Trophoblast cell (in vitro differentiated cells and primary cell): ENCODE measurements around the gene SIGLEC12.

Experiments
- DNase-seq, 2 donors: peaks; one replicate each; pipeline ENCODE4 v3.0.0-alpha.2; 2016
- H2AFZ ChIP-seq: 2 replicates; pipeline ENCODE4 v1.6.1; 2013; ENCODE audit warnings: low read length, moderate library complexity, mild to moderate bottlenecking; ENCODE audit not compliant: insufficient read depth, poor library complexity
- H2AK5ac ChIP-seq: 2 replicates; pipeline ENCODE4 v1.6.1; 2013; ENCODE audit warnings: mild to moderate bottlenecking, low read length
- H2BK120ac ChIP-seq: 2 replicates; pipeline ENCODE4 v1.6.1; 2013; ENCODE audit warnings: low read length, mild to moderate bottlenecking, moderate library complexity; ENCODE audit not compliant: insufficient read depth, poor library complexity
- H2BK12ac ChIP-seq: 2 replicates; pipeline ENCODE4 v1.6.1; 2013; ENCODE audit warnings: mild to moderate bottlenecking, low read length, moderate library complexity
- H2BK5ac ChIP-seq: 2 replicates; pipeline ENCODE4 v1.6.1; 2013; ENCODE audit warnings: low read length, low read depth, moderate library complexity, mild to moderate bottlenecking; ENCODE audit not compliant: poor library complexity
- H3K14ac ChIP-seq: 2 replicates; pipeline ENCODE4 v1.6.1; 2013; ENCODE audit warnings: mild to moderate bottlenecking, low read length
- H3K18ac ChIP-seq: 2 replicates; pipeline ENCODE4 v1.6.1; 2013; ENCODE audit warnings: mild to moderate bottlenecking, low read length
- H3K23ac ChIP-seq: 2 replicates; pipeline ENCODE4 v1.6.1; 2013; ENCODE audit warnings: low read length
- H3K27ac ChIP-seq: 2 replicates; pipeline ENCODE4 v1.5.1; 2013; ENCODE audit warnings: low read depth, mild to moderate bottlenecking, inconsistent platforms, low read length, moderate library complexity
- H3K27me3 ChIP-seq: 2 replicates; pipeline ENCODE4 v1.6.1; 2013; ENCODE audit warnings: inconsistent platforms, mild to moderate bottlenecking, low read length, moderate library complexity; ENCODE audit not compliant: insufficient read depth
- H3K36me3 ChIP-seq, 2 experiments: 1 replicate in 1 of 2; 2 replicates in 1 of 2; pipeline ENCODE4 v1.6.1; 2013; ENCODE audit warnings: low read length in 2 of 2, mild to moderate bottlenecking in 2 of 2, moderate library complexity in 1 of 2; ENCODE audit not compliant: insufficient read depth in 2 of 2, control insufficient read depth in 1 of 2
- H3K4ac ChIP-seq: 2 replicates; pipeline ENCODE4 v1.6.1; 2013; ENCODE audit warnings: low read depth, mild to moderate bottlenecking, low read length, moderate library complexity
- H3K4me1 ChIP-seq, 2 experiments: 1 replicate in 1 of 2; 2 replicates in 1 of 2; pipeline ENCODE4 v1.6.1; 2013; ENCODE audit warnings: low read length in 2 of 2, mild to moderate bottlenecking in 2 of 2, moderate library complexity in 1 of 2; ENCODE audit not compliant: insufficient read depth in 2 of 2, control insufficient read depth in 1 of 2
- H3K4me2 ChIP-seq: 2 replicates; pipeline ENCODE4 v1.6.1; 2013; ENCODE audit warnings: inconsistent platforms, mild to moderate bottlenecking, low read length, moderate library complexity
- H3K4me3 ChIP-seq: 2 replicates; pipeline ENCODE4 v1.5.1; 2013; ENCODE audit warnings: mild to moderate bottlenecking, low read depth, low read length, inconsistent platforms
- H3K79me1 ChIP-seq: one replicate; pipeline ENCODE4 v1.6.1; 2013; ENCODE audit warnings: low read length
- H3K79me2 ChIP-seq: 2 replicates; pipeline ENCODE4 v1.6.1; 2013; ENCODE audit warnings: low read length, mild to moderate bottlenecking; ENCODE audit not compliant: control insufficient read depth, insufficient read depth, poor library complexity
- H3K9ac ChIP-seq: 2 replicates; pipeline ENCODE4 v1.6.1; 2013; ENCODE audit warnings: mild to moderate bottlenecking, low read length
- H3K9me3 ChIP-seq: 2 replicates; pipeline ENCODE4 v1.6.1; 2013; ENCODE audit warnings: low read depth, mild to moderate bottlenecking, control low read depth, inconsistent platforms, low read length; ENCODE audit not compliant: insufficient read depth
- H4K12ac ChIP-seq: 2 replicates; pipeline ENCODE4 v1.6.1; 2013; ENCODE audit warnings: low read depth, mild to moderate bottlenecking, low read length, moderate library complexity
- H4K8ac ChIP-seq: 2 replicates; pipeline ENCODE4 v1.6.1; 2013; ENCODE audit warnings: low read depth, mild to moderate bottlenecking, low read length, moderate library complexity
- H4K91ac ChIP-seq: one replicate; pipeline ENCODE4 v1.6.1; 2013; ENCODE audit warnings: low read depth, mild to moderate bottlenecking, low read length, moderate library complexity
- WGBS: extraction: QIAGEN DNeasy Blood & Tissue Kit; methylation state at CpG from one replicate; pipeline ENCODE4 v1.1.7; 2013; ENCODE audit warnings: missing lambda C conversion rate; ENCODE audit not compliant: insufficient read length, insufficient coverage; ENCODE audit errors: extremely low coverage; 5-methylcytosine and 5-hydroxymethylcytosine counted together

The SIGLEC12 gene

GRCh38 chr19:51469629-51470028 is 32.0 kb downstream of the SIGLEC12 start:
- Histone ChIP-seq H4K91ac (no peak overlapping the region), H2BK120ac (no peak overlapping the region), H3K23ac (no peak overlapping the region), H3K14ac (no peak overlapping the region), H3K4me1 (no peaks in the 10 kb centered on the region), H3K27me3 (no peaks in the 10 kb centered on the region), H3K4me2 (no peak overlapping the region), H3K36me3 (no peaks in the 10 kb centered on the region), H2AK5ac (no peak overlapping the region), H2AFZ (no peak overlapping the region), H3K79me1 (no peaks in the 10 kb centered on the region), H2BK5ac (no peak overlapping the region), H4K8ac (no peak overlapping the region), H4K12ac (no peak overlapping the region), H3K79me2 (no peaks in the 10 kb centered on the region), H2BK12ac (no peak overlapping the region), H3K9ac (no peak overlapping the region), H3K4ac (no peak overlapping the region), H3K27ac (no peak overlapping the region), H3K18ac (no peak overlapping the region), H3K9me3 (peaks cover 7% of the 10 kb centered on the region), H3K4me3 (no peak overlapping the region)
- no CpG with 5 or more reads among the region's 1 CpG for WGBS
- no peak for DNase-seq

- H2AK5ac ChIP-seq: no peak overlapping the region
- H2BK12ac ChIP-seq: no peak overlapping the region
- H3K4me2 ChIP-seq: no peak overlapping the region
Measured at GRCh38 chr19:51469162-51469561, 32.4 kb downstream of the SIGLEC12 start.

DNA sequence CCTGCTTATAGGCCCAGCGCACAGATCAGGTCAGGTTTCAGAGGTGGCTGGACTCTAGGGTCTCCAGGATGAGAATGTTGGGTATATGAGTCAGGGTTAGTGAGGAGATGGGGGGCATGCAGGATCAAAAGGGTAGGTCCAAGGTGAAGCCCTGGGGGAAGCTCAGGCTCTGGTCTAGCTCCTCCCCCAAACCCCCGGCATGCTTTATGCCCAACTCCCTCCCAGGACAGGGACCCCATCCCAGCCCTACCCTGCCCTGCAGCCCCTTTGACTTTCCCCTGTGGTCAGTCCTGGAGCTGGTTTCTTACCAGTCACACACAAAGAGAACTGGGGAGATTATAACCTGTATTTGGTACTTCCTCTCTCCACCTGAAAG is 33.1 kb downstream of the SIGLEC12 start:
- Histone ChIP-seq H3K9ac (no peak overlapping the region), H3K4me1 (no peaks in the 10 kb centered on the region), H2BK5ac (no peak overlapping the region), H3K4me3 (no peak overlapping the region), H3K27ac (no peak overlapping the region), H2BK12ac (no peak overlapping the region), H3K4ac (no peak overlapping the region), H3K23ac (no peak overlapping the region), H4K8ac (no peak overlapping the region), H3K18ac (no peak overlapping the region), H3K79me2 (no peaks in the 10 kb centered on the region), H3K36me3 (no peaks in the 10 kb centered on the region), H3K27me3 (no peaks in the 10 kb centered on the region), H2AFZ (no peak overlapping the region), H3K4me2 (no peak overlapping the region), H3K79me1 (no peaks in the 10 kb centered on the region), H3K9me3 (peaks cover 5% of the 10 kb centered on the region), H2AK5ac (no peak overlapping the region), H4K12ac (no peak overlapping the region), H2BK120ac (no peak overlapping the region), H3K14ac (no peak overlapping the region), H4K91ac (no peak overlapping the region)
- no peak for DNase-seq
- WGBS: no CpG with 5 or more reads among the region's 2 CpGs

More at GRCh38 chr19:51469162-51469561, 32.4 kb downstream of the SIGLEC12 start:
- Histone ChIP-seq H3K23ac (no peak overlapping the region), H4K12ac (no peak overlapping the region), H3K4me1 (no peaks in the 10 kb centered on the region), H3K18ac (no peak overlapping the region), H4K91ac (no peak overlapping the region), H2BK120ac (no peak overlapping the region), H2AFZ (no peak overlapping the region), H3K27ac (no peak overlapping the region), H2BK5ac (no peak overlapping the region), H3K9ac (no peak overlapping the region), H3K14ac (no peak overlapping the region), H3K4ac (no peak overlapping the region), H3K79me2 (no peaks in the 10 kb centered on the region), H3K36me3 (no peaks in the 10 kb centered on the region), H3K79me1 (no peaks in the 10 kb centered on the region), H3K4me3 (peak overlapping the region; percentile 3), H3K9me3 (peaks cover 7% of the 10 kb centered on the region), H4K8ac (no peak overlapping the region), H3K27me3 (no peaks in the 10 kb centered on the region)
- WGBS: no CpG with 5 or more reads among the region's 4 CpGs
- no peak for DNase-seq

- Histone ChIP-seq H4K91ac (no peak overlapping the region), H3K79me2 (no peaks in the 10 kb centered on the region), H3K9me3 (peaks cover 5% of the 10 kb centered on the region), H3K4me3 (no peak overlapping the region), H4K12ac (no peak overlapping the region), H3K18ac (no peak overlapping the region), H3K4ac (no peak overlapping the region), H3K27ac (no peak overlapping the region), H2AFZ (no peak overlapping the region), H2BK5ac (no peak overlapping the region), H2BK12ac (no peak overlapping the region), H3K79me1 (no peaks in the 10 kb centered on the region), H3K9ac (no peak overlapping the region), H3K27me3 (no peaks in the 10 kb centered on the region), H4K8ac (no peak overlapping the region), H3K14ac (no peak overlapping the region), H3K23ac (no peak overlapping the region), H3K4me2 (no peak overlapping the region), H2BK120ac (no peak overlapping the region), H3K4me1 (no peaks in the 10 kb centered on the region), H2AK5ac (no peak overlapping the region), H3K36me3 (no peaks in the 10 kb centered on the region)
- WGBS: no CpG with 5 or more reads among the region's 4 CpGs
- no peak for DNase-seq
Measured at GRCh38 chr19:51467864-51468544, 33.6 kb downstream of the SIGLEC12 start.
